Measurements from ENCODE around the gene ZNF154. TPM values are rescaled to one million over a fixed set of nuclear protein-coding genes. Genes with fewer than 3 reads are reported as not detected.
A peak's percentile ranks its signal among the peaks of the same experiment; 100 is the strongest.

The ZNF154 gene
- total and polyA plus RNA-seq, 7 donors: 0.61 to 2.8 (median 1.4) TPM

- 80 to 92% (median 87%) methylated on average over 1 of the region's 1 CpG for WGBS, 3 donors
- TF ChIP-seq, protein P1, sequence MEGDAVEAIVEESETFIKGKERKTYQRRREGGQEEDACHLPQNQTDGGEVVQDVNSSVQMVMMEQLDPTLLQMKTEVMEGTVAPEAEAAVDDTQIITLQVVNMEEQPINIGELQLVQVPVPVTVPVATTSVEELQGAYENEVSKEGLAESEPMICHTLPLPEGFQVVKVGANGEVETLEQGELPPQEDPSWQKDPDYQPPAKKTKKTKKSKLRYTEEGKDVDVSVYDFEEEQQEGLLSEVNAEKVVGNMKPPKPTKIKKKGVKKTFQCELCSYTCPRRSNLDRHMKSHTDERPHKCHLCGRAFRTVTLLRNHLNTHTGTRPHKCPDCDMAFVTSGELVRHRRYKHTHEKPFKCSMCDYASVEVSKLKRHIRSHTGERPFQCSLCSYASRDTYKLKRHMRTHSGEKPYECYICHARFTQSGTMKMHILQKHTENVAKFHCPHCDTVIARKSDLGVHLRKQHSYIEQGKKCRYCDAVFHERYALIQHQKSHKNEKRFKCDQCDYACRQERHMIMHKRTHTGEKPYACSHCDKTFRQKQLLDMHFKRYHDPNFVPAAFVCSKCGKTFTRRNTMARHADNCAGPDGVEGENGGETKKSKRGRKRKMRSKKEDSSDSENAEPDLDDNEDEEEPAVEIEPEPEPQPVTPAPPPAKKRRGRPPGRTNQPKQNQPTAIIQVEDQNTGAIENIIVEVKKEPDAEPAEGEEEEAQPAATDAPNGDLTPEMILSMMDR (IDR thresholded peaks at IDR 0.05): no peak
- no peaks in the 10 kb centered on the region for H3K36me3 ChIP-seq (ENCODE audit: insufficient read depth in 1 of 2, low read depth in 1 of 2)
- peaks cover 3% of the 10 kb centered on the region for H3K4me1 ChIP-seq
- H3K4me3 ChIP-seq: no peak overlapping the region
- intact Hi-C loops (cut with DNase I): no loop called here
- no peak for ATAC-seq
- peaks cover 4 to 49% (median 8%) of the 10 kb centered on the region in 3 donors for H3K27me3 ChIP-seq (ENCODE audit: insufficient read depth in 3 of 3, low read length in 2 of 3)
- H3K27ac ChIP-seq: no peak overlapping the region
- no peak for DNase-seq
- H3K9me3 ChIP-seq: no peaks in the 10 kb centered on the region
These were observed 41.8 kb downstream of the ZNF154 start for GRCh38 chr19:57667228-57667627.

- intact Hi-C loops (cut with DNase I): no loop called here
- DNase-seq (no peak), ATAC-seq (no peak)
- Histone ChIP-seq H3K27ac (no peak overlapping the region), H3K4me1 (peaks cover 3% of the 10 kb centered on the region), H3K9me3 (no peaks in the 10 kb centered on the region), H3K4me3 (no peak overlapping the region), H3K27me3 (ENCODE audit: insufficient read depth in 3 of 3, low read length in 2 of 3) (peaks cover 0 to 56% (median 6%) of the 10 kb centered on the region in 3 donors), H3K36me3 (ENCODE audit: insufficient read depth in 1 of 2, low read depth in 1 of 2) (no peaks in the 10 kb centered on the region)
- TF ChIP-seq, protein P1 (IDR thresholded peaks at IDR 0.05): no peak
- 48 to 60% (median 50%) methylated on average over 9 of the region's 9 CpGs for WGBS, 3 donors
These were observed 43.7 kb downstream of the ZNF154 start for GRCh38 chr19:57665261-57665806.

DNA sequence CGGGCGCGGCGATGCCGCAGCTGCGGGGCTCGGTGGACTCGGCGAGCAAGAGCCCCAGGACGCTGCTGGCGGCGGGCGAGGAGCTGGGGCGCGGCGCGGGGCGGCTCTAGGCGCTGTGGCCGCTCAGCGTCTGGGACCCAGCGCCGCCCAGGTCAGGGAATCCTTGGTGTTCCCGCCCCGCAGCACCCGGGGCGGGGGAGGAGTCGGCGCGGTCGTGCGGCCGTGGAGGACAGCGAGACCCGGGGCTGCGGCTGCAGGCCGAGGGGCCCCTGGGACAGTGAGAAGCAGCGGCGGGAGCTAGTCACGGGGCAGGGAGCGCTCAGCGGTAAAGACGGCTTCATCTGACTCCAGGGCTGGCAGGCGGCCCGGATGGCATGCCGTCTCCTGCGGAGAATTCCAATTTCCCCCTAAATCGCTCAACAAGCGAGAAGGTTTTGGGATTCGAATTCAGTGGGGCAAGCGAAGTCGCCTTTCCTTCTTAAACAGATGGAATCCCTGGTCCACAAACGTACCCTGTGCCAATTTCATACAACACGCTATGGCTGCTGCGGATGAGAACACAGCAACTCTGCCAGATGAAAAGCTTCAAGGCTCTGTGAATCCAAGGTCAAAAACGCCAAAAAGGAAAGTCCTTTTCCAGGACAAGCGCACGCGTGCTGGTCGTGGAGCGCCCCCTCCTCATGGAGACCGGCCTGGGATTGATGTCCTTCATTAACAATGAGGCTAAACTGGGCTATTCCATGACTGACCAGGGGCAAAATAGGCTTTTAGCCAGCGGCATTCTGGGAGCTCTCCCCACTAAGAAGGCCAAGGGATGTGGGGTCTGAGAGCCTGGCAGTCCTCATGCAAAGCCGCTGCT is 44.5 kb downstream of the ZNF154 start:
- WGBS, 3 donors: 1 to 2% (median 1%) methylated on average over 62 to 64 of the region's 64 CpGs

DNA sequence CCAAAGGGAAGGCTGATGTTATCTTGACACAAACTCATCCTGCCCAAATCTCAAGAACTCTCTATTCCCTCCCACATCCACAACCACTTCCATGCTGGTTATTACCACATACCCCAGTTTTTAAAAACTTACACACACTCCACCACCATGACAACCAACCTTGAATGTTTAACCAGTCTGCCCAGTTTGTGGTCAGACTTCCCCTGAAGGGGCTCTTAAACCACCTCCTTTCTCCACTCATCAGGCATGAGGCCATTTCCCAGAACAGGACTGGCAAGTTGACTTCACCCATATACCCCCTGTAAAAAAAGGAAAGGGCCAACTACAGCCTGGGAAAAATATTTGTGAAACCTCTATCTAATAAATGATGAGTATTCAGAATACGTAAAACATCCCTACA is 52.7 kb downstream of the ZNF154 start:
- Histone ChIP-seq H3K27me3 (ENCODE audit: insufficient read depth in 3 of 3, low read length in 2 of 3) (peaks cover 0 to 4% (median 2%) of the 10 kb centered on the region in 3 donors), H3K4me3 (no peak overlapping the region), H3K36me3 (ENCODE audit: insufficient read depth in 1 of 2, low read depth in 1 of 2) (no peaks in the 10 kb centered on the region), H3K27ac (no peak overlapping the region), H3K9me3 (peaks cover 3% of the 10 kb centered on the region), H3K4me1 (no peaks in the 10 kb centered on the region)
- 74 to 86% (median 84%) methylated on average over 1 of the region's 1 CpG for WGBS, 3 donors
- ATAC-seq (no peak), DNase-seq (no peak)
- TF ChIP-seq, protein P1 (IDR thresholded peaks at IDR 0.05): no peak
- intact Hi-C loops (cut with DNase I): no loop called here

More for the DNA sequence above, 44.5 kb downstream of the ZNF154 start:
- Histone ChIP-seq H3K9me3 (no peaks in the 10 kb centered on the region), H3K4me3 (peak overlapping the region; percentile 70), H3K27me3 (ENCODE audit: insufficient read depth in 3 of 3, low read length in 2 of 3) (peaks cover 0 to 56% (median 6%) of the 10 kb centered on the region in 3 donors), H3K4me1 (peaks cover 3% of the 10 kb centered on the region), H3K27ac (peak overlapping the region; percentile 36), H3K36me3 (ENCODE audit: insufficient read depth in 1 of 2, low read depth in 1 of 2) (no peaks in the 10 kb centered on the region)
- intact Hi-C loops (cut with DNase I): loop anchor here in 1 of 2 donors (5.0 kb wide), 1 partner anchor 1222 kb away; no protein-coding TSS in a partner anchor
- ATAC-seq (peak; percentile 30 to 75 (median 62)), DNase-seq (peak; percentile 59 to 64)
- TF ChIP-seq, protein P1 (IDR thresholded peaks at IDR 0.05): no peak

All from psoas muscle (tissue), 8 donors.